K562 (cell line): ENCODE measurements around the gene ABCC11. TPM values are rescaled to one million over a fixed set of nuclear protein-coding genes. Genes with fewer than 3 reads are reported as not detected.
A peak's percentile ranks its signal among the peaks of the same experiment; 100 is the strongest.

Experiments used
- BACH1 ChIP-seq: fragments of 200-800 bp; sonication (Bioruptor generic); IDR thresholded peaks from 2 replicates; pipeline ENCODE4 v1.6.1; 2016; ENCODE audit warnings: missing genetic modification characterization, missing compliant biosample characterization
- CHD4 ChIP-seq: fragments of 200-600 bp; sonication (generic); IDR thresholded peaks from 3 replicates; pipeline ENCODE4 v1.6.1; 2012; ENCODE audit warnings: low read depth, mild to moderate bottlenecking, mixed read lengths, low read length, inconsistent platforms; ENCODE audit not compliant: insufficient read depth, insufficient replicate concordance, poor library complexity, severe bottlenecking
- EP300 ChIP-seq: IDR thresholded peaks from 2 replicates; pipeline ENCODE4 v1.6.1; 2012; ENCODE audit warnings: low read length, improper control_type of control experiment
- FOXJ2 ChIP-seq: fragments of 200-800 bp; sonication (Bioruptor generic); IDR thresholded peaks from 2 replicates; pipeline ENCODE4 v1.6.1; 2016; ENCODE audit warnings: missing genetic modification characterization, missing compliant biosample characterization
- GABPA ChIP-seq: fragments of 200-800 bp; sonication (Bioruptor generic); conservative IDR thresholded peaks from 2 replicates; pipeline ENCODE4 v1.6.1; 2016; ENCODE audit warnings: low read depth, missing genetic modification characterization, missing compliant biosample characterization
- GTF2B ChIP-seq: IDR thresholded peaks from 2 replicates; pipeline ENCODE4 v1.6.1; 2011; ENCODE audit not compliant: insufficient read length; ENCODE audit errors: extremely low read depth
- HDGF ChIP-seq: fragments of 450-650 bp; IDR thresholded peaks from 2 replicates; pipeline ENCODE4 v1.6.1; 2016
- KLF10 ChIP-seq: fragments of 250-450 bp; sonication (Bioruptor Pico); IDR thresholded peaks from 2 replicates; pipeline ENCODE4 v1.6.1; 2021; ENCODE audit warnings: matching md5 sums
- MCM5 ChIP-seq: fragments of 450-650 bp; IDR thresholded peaks from 2 replicates; pipeline ENCODE4 v1.6.1; 2016; ENCODE audit warnings: low read depth
- NFE2 ChIP-seq: IDR thresholded peaks from 2 replicates; pipeline ENCODE4 v1.6.1; 2014; ENCODE audit warnings: antibody characterized with exemption, low read depth
- NKRF ChIP-seq: fragments of 450-650 bp; IDR thresholded peaks from 2 replicates; pipeline ENCODE4 v1.6.1; 2016; ENCODE audit warnings: borderline replicate concordance
- NR2C1 ChIP-seq, 2 experiments: fragments of 450-650 bp; IDR thresholded peaks; 2 replicates each; pipeline ENCODE4 v1.6.1; 2017; ENCODE audit warnings: mild to moderate bottlenecking in 2 of 2, antibody characterized with exemption in 1 of 2, inconsistent platforms in 1 of 2, missing compliant biosample characterization in 1 of 2, missing genetic modification characterization in 1 of 2
- POLR2A ChIP-seq: fragments of 450-650 bp; conservative IDR thresholded peaks from 2 replicates; pipeline ENCODE4 v1.6.1; 2016
- SLC30A9 ChIP-seq: fragments of 250-450 bp; sonication (Bioruptor Pico); IDR thresholded peaks from 2 replicates; pipeline ENCODE4 v1.8.0; 2022; ENCODE audit warnings: mild to moderate bottlenecking, moderate library complexity
- STAG1 ChIP-seq: sonication (generic); formaldehyde crosslinking; IDR thresholded peaks from 2 replicates; pipeline ENCODE4 v1.5.0; 2020; ENCODE audit warnings: missing genetic modification reagents, borderline replicate concordance
- TCF7L2 ChIP-seq: fragments of 150-350 bp; IDR thresholded peaks from 2 replicates; pipeline ENCODE4 v1.6.1; 2016; ENCODE audit warnings: low read depth, mild to moderate bottlenecking, low read length, moderate library complexity
- TCFL5 ChIP-seq: fragments of 250-450 bp; sonication (Bioruptor Pico); conservative IDR thresholded peaks from 2 replicates; pipeline ENCODE4 v1.6.1; 2021; ENCODE audit warnings: mild to moderate bottlenecking, moderate library complexity, matching md5 sums
- THRA ChIP-seq: fragments of 450-650 bp; IDR thresholded peaks from 2 replicates; pipeline ENCODE4 v1.6.1; 2017; ENCODE audit warnings: mild to moderate bottlenecking, moderate library complexity
- TRIM24 ChIP-seq, 2 experiments: fragments of 450-650 bp; IDR thresholded peaks; 2 replicates each; pipeline ENCODE4 v1.6.1; 2016
- ZEB2 ChIP-seq: fragments of 450-650 bp; IDR thresholded peaks from 2 replicates; pipeline ENCODE4 v1.6.1; 2016
- ZFP36 ChIP-seq: fragments of 150-350 bp; IDR thresholded peaks from 2 replicates; pipeline ENCODE4 v1.6.1; 2018; ENCODE audit warnings: low read length, low read depth; ENCODE audit not compliant: partially characterized antibody
- ZNF586 ChIP-seq: fragments of 450-650 bp; formaldehyde crosslinking; conservative IDR thresholded peaks from 2 replicates; pipeline ENCODE4 v1.4.0; 2020; ENCODE audit warnings: mild to moderate bottlenecking, moderate library complexity
- polyA plus RNA-seq, 8 experiments: library from polyadenylated mRNA; depleted of rRNA in 4 of 8; stranded (reverse) in 5 of 8; unstranded in 3 of 8; fragments of >200 nt; fragmentation: Nextera tagmentation in 2 of 8; fragmentation: Illumina TruSeq in 1 of 8; extraction: Ambion mirVana in 2 of 8; extraction: Trizol in 1 of 8; gene quantifications; 2 replicates each; pipeline versions ENCODE4 v1.2.1 to v1.2.3, GENCODE V29; 2011 to 2014; ENCODE audit warnings: inconsistent platforms in 1 of 8, missing spikeins in 1 of 8
- total RNA-seq, 7 experiments: library from RNA; depleted of rRNA in 6 of 7; stranded (reverse); fragments of >200 nt in 6 of 7; fragmentation: Illumina TruSeq in 2 of 7; extraction: Trizol in 2 of 7; gene quantifications; 2 replicates each; pipeline versions ENCODE4 v1.2.1 to v1.2.3, GENCODE V29; 2011 to 2021; ENCODE audit warnings: low replicate concordance in 1 of 7

Gene ABCC11
- total and polyA plus RNA-seq, 9 of the 15 experiments (the other 6 are each of a cell fraction or from before 2014, with no cell fraction given) = 0.04 to 0.14 (median 0.04) TPM; not detected in 6

GRCh38 chr16:48123104-48123788 is 124.1 kb downstream of the ABCC11 start (continued):
- TF ChIP-seq ZFP36 (no peak), STAG1 (CRISPR knock-in tag) (no peak), NFE2 (peak; percentile 96), NKRF (no peak), EP300 (peak; percentile 35; the same call in 1 of the 2 replicates), TCFL5 (CRISPR knock-in tag) (no peak), TCF7L2 (no peak), POLR2A (no peak), HDGF (no peak), KLF10 (CRISPR knock-in tag) (no peak), CHD4 (no peak), MCM5 (no peak), BACH1 (tag) (peak; percentile 96), ZNF586 (CRISPR knock-in tag) (no peak), THRA (no peak), ZEB2 (no peak), TRIM24 (IDR thresholded peaks at IDR 0.05) (peak; percentile 23 to 53; a peak in 1 of 4 replicates), GTF2B (no peak), SLC30A9 (CRISPR knock-in tag) (no peak), FOXJ2 (tag) (no peak), GABPA (tag) (no peak), NR2C1 (IDR thresholded peaks at IDR 0.05) (no peak), NR2C1 (tag; IDR thresholded peaks at IDR 0.05) (no peak)
